ENCODE results near the gene RBFA.
"Not testable (repeated sequence)": the region's sequence is repeated elsewhere in the genome, so short reads cannot be mapped to it uniquely, and the experiment has no call there.

The RBFA gene, protein sequence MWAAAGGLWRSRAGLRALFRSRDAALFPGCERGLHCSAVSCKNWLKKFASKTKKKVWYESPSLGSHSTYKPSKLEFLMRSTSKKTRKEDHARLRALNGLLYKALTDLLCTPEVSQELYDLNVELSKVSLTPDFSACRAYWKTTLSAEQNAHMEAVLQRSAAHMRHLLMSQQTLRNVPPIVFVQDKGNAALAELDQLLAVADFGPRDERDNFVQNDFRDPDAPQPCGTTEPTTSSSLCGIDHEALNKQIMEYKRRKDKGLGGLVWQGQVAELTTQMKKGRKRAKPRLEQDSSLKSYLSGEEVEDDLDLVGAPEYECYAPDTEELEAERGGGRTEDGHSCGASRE

DNA sequence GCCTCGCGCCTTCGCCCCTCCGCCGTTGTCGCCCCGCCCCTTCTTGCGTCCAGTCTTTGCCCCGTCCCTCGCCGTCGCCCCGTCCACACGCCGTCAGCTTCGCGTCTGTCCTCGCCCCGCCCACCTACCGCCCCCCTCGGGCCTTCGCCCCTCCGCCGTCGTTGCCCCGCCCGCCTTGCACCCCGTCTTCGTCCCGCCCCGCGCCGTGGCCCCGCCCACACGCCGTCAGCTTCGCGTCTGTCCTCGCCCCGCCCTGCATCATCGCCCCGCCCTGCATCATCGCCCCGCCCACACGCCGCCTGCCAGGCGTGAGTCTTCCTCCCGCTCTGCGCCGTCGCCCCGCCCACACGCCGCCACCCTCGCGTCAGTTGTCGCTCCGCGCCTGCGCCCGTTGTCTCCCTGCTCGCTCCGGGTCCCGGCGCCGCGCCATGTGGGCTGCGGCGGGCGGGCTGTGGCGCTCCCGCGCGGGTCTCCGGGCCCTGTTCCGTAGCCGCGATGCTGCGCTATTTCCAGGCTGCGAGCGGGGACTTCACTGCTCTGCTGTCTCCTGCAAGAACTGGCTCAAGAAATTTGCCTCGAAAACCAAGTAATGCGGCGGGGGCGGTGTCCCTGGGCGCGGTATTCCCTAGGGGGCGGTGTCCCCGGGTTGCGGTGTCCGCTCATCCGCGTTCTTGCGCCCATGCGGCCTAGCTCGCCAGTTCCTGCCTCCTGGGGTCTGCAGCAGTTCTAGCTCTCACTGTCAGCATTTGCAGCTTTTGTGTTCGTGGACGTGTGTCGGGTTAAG, at the start of gene RBFA:
Gene RBFA (plus strand): TSS at position 367 of the 784 bp plus-strand sequence. CDS start 62 bp downstream, at position 429.
- DNase-seq: peak; percentile 100

DNA sequence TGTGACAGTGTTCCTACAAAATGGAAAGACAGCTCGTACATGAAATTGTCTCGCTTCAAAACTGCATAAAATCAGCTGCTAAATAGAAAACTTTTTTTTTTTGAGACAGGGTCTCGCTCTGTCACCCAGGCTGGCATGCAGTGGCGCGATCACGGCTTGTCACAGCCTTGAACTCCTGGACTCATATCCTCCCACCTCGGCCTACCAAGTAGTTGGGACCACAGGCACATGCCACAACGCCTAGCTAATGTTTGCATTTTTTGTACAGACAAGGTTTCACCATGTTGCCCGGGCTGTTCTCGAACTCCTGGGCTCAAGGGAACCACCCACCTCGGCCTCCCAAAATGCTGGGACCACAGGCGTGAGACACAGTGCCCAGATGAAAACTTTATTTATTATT, 49.1 kb upstream of the RBFA start:
- no peak for DNase-seq

DNA sequence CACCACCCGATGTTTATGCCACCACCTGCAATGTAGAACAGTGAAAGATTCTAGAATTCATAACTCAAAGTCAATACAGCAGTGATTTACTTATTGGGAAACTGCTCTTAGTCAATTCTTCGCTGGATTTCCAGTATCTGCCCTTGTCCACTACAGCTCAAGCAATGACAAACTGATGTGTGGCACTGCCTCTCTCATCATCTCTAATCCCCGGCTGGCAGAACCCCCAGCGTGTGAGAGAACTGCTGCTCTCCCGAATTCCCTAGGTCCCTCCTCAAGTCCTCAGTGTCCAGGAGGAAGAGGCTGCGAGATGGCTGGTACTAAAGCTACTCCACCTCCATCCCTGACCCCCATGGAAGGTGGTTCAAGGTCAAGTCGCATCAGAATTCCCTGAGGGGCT, 47.5 kb upstream of the RBFA start:
- DNase-seq: no peak

DNA sequence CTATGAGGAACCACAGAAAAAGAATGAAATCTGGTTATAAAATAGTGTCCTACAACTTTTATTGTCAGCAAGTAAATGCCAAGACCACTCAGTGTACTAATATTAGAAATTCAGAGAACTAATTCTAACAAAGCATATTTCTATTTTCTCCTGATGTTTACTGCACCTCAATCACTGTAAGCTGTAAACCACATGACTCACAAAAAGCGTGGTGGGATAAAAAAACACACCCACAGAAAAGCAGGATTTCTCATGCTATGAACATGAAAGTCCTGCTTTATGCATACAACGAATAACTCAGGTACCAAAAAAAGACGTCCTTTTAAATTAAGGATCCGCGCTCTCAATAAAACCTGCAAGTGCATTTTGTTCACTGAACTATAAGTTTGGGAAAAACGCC, 46.7 kb upstream of the RBFA start:
- no peak for DNase-seq

DNA sequence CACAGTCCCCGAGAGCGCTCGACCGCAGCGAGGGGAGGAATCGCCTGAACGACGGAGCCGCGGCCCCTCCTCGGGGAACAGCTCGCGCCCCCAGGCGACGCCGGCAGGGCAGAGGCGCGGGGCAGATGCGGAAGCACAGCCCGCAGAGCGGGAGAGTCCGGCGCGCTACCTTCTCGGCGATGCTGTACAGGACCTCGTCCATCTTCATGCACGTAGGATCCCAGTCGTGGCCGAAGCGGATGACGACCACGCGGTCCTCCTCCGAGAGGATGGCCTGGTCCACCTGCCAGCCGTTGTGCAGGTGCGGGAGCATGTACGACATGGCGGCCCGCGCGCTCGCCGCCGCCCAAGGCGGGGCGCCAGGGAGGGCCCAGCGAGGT, 46.2 kb upstream of the RBFA start:
- DNase-seq: peak; percentile 73 to 78

DNA sequence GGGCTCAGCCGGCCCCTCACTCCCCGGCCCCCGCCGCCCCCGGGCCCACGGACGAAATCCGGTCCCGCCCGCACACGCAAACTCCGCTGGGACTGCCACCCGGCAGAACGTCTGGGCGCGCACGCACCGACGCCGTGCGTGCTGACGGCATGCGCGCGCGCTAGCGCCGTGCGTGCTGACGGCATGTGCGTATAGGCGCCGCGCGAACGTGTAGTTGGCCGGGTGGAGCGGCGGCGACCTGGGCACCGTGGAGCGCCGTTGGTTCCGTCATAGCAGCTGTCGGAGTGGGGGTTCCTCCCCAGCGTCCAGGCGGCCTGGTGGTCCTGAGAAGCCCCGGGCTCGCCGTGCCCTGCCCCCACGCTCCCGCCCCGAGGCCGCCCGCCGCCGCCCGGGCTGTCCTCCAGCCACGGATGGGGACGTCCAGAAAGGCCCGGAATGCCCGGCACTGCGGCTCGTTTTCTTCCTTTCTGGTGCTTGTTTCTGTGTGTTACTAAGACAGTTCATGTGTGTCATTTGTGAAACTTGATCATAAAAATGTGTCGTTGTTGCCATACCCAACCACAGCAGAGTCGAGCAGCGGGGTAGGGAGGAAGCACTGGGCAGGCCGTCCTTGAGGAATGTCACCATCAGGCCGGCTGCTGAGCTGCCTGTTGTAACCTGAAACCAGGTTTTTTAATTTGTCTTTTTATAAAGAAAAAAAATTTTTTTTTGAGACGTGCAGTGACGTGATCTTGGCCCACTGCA, 45.6 kb upstream of the RBFA start, which contains the start of gene TXNL4A:
Gene TXNL4A (minus strand): TSS at position 113 of the 744 bp plus-strand sequence. CDS start 171 bp downstream, outside the sequence.
- peak; percentile 86 to 90 for DNase-seq

DNA sequence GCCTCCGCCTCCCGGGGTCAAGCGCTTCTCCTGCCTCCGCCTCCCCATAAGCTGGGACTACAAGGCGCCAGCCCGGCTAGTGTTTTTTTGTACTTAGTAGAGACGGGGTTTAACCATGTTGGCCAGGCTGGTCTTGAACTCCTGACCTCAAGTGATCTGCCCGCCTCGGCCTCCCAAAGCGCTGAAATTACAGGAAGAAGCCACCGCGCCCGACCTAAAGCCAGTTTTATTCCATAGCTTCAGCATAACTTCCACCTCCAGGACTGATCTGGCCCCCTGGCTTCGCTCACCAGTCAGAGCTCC, 45.1 kb upstream of the RBFA start:
- DNase-seq: peak in 1 of 2 experiments; percentile 25

DNA sequence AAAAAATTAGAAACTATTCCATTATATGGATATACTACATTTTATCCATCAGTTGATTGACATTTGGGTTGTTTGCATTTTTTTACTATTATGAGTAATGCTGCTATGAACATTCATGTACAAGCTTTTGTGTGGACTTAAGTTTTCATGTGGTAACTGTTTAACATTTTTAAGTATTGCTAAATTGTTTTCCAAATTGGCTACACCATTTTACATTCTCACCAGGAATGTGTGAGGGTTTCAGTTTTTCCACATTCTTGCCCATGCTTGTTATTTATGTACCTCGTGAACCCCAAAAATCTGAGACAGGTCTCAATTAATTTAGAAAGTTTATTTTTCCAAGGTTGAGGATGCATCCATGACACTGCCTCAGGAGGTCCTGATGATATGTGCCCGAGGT, 42.7 kb upstream of the RBFA start:
- DNase-seq: no peak

DNA sequence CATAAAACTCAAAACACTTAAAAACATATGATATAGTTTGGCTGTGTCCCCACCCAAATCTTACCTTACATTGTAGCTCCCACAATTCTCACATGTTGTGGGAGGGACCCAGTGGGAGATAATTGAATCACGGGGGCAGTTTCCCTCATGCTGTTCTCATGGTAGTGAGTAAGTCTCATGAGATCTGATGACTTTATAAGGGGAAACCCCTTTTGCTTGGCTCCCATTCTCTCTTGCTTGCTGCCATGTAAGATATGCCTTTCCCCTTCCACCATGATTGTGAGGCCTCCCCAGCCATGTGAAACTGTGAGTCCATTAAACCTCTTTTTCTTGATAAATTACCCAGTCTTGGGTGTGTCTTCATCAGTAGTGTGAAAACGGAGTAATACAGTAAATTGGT, 34.5 kb upstream of the RBFA start:
- DNase-seq: not testable (repeated sequence)

DNA sequence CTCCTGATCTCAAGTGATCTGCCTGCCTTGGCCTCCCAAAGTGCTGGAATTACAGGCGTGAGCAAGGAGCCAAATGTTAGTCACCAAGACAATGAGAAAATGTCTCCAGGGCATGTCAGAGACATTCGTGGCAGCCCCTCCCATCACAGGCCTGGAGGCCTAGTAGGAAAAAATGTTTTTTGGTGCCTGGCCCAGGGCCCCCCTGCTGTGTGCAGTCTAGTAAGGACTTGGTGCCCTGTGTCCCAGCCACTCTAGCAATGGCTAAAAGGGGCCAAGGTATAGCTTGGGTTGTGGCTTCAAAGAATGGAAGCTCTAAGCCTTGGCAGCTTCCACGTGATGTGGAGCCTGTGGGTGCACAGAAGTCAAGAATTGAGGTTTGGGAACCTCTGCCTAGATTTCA, 33.4 kb upstream of the RBFA start:
- no peak for DNase-seq

DNA sequence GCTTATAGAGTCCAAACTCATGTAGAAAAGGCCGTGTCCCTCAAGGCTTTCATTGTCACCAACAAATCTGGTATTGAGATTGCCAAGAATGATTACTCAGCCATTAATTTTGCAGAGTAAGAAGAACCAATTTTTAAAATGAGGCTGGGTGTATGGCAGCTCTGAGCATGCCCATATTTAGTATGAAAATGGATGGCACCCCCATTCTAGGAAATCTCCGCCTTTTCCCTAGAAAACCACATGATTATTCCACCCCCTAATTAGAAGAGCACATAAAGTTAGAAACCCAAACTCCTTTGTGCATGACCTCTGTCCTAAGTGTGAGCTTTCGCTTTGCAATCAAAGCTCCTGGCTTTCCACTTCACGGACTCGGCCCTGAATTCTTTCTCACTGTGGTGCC, 31.8 kb upstream of the RBFA start:
- no peak for DNase-seq

DNA sequence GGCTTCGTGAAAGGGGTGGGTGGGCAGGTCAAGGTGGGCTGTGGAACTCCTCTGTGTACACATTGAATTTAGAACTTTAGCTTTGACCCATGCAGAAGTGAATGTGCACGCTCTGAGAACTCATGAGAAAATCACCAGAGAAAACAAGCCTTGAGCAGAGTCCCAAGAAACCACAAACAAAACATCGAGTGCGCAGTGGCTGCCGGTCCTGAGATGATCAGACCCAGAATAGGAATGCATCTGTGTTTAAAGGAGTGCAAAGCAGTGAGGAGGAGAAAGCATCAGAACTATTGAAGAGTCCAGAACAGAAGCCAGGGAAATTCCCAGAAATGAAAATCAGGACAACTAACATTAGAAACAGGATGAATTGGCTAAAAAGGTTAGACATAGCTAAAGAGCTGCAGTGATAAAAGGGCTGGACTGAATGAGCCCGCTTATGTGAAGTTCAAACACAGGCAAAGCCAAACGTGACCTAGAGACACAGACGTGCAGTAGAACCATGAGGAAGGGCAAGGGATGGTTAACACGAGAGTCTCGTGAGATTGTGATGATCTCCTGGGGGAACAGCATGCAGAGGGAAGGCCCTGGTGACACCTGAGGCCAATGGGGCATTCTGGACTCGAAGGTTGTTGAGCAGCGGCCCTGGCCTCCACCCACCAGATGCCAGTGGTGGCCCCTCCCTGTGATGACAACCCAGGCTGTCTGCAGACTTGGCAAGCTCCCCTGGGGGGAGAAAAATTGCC, 29.5 kb upstream of the RBFA start:
- no peak for DNase-seq

DNA sequence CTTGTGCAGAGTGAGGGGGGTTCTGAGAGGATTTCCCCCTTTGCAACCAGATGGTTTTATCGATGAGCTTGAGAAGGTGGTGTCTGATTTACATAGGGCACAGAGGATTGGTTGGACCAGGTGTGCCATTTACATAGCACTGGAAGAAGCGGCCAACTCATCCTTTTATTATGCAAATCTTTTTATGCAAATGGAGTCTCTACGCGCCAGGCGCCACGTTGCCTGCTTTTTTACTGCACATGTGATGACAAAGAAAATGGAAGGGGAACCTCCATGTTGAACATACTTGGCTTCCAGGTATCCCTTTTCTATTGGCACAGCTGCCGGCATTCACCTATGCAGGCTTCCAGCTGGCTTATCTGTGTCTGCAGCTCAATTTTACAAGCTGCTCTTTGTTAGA, 27.5 kb upstream of the RBFA start:
- DNase-seq: no peak

DNA sequence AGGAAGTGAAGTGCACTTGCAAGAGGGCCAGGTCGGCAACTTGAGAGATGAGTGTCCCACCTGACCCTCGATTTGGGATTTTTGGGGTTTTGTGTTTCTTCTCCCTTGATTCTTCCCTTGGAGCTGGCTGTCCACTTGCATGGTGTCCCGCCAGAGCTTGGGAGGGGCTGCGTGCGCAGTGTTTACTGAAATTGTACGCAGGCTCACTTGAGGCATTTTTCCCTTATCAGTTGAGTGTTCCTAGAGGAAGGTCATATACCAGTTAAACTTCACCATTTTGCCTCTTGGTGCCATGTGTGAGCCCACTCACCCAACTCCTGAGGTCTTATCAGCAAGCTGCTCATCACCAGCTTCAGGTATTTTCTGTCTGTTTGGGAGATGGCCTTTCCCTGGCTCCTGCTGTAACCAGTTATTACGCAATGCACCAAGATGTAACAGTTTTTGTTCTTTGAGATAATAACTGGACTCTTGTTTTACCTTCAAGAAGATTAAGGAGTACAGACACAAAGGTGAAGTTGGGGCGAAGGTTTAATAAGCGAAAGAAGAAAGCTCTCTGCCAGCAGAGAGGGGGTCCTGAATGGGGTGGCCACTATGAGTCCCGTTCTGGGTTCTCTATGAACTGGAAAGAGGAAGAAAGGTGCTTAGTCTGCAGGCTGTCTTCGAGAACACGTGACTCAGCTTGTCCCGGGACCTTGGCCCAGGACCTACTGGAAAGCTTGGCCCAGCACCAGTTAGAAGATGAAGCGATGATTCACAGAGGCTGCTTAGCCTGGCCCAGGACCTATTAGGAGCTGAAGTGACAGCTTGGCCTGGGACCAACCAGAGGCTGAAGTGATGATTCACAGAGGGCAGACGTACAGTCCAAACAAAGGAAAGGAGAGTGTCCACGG, 24.3 kb upstream of the RBFA start:
- DNase-seq: no peak

DNA sequence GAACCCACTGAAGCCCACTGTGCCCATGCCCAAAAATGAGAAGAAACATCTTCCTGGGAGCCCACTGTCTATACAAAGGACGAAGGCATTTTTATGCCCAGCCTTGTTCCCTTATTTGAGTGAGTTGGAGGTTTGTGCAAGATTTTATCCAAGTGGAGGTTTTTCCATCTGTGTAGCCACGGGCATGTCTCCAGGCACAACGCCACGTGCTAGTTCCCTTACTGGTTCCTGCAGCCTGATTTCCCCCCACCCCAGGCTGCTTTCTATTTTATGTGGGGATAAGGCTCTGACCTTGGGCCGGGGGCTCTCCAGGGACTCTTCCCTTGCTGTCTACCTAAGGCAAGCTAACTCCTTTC, 23.7 kb upstream of the RBFA start:
- no peak for DNase-seq

DNA sequence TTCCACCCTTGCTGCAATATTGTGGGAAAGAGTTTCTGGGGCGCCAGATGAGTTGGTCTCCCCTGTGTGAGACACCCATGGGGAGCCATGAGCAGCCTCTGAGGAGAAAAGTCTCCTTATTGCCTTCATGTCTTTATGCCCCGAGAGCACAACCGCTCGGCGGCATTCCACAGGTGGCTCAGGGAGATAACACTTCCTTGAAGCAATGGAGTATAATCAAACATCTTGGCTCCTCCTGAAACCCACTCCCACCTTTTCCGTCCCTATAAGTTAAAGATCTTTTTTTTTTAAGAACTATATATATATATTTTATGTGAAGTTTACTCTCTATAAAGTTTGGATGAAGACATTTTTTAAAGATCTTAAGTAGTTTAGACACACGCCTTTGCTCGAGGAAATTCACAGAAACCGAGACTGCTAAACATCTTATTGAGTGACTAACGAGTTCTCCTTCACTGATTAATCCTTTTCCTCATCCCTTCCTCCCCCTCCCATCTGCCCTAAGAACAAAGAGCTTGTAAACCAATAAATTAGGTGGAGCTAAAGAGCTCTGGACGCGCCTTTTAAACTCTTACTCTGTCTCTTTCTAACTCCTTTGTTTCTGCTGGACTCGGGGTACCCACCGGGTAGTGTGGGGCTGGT, 22.6 kb upstream of the RBFA start:
- not testable (repeated sequence) for DNase-seq

DNA sequence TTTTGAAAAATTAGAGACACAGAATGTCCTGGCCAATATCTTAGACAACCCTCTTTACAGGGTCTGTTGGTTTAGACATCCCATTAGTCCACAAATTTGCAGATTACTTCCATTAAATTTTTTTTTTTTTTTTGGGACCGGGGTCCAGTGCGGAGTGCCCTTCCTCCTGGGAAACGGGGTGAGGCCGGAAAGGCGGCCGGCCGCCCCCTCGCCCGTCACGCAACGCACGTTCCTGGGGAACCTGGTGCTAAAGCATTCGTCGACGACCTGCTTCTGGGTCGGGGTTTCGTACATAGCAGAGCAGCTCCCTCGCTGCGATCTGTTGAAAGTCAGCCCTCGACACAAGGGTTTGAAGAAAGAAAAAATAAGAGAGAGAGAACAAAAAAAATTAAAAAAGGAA, 21.5 kb upstream of the RBFA start:
- DNase-seq: no peak

DNA sequence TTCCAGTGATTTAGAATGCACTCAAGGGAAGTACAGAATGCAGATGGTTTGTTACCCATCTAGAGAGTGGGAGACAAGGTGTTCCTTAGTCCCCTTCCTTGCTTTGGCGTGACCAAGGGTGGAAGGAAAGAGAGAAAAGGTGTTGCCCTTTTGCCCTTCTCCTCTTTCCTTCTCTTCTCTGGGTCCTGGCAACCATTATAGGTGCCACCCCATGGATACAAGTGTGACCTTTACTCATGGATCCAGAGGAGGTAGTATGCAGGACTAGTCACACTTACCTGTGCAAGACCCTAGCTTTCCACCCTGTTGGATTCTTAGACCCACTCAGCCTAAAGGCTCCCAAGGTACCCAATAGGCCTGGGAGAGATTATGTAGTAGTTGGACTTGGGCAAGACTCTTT, 11.6 kb upstream of the RBFA start:
- no peak for DNase-seq

DNA sequence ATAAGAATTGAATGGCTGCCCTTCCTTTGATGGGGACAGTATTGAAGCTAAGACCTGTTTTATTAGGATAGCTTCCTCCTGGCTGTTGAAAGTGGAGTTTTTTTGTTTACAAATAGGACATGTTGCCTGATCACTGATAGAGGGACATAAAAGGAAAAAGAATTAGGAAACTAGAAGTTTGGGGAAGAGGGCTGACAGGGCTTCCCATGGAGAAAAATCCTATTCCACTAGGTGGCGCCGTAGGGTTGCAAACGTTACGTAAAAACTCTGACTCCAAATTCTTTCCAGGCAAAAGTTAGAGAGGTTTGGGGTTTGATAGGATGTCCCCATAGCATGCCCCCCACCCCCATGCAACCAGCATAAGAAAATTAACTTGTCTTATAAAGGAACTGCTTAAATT, 11.1 kb upstream of the RBFA start:
- peak; percentile 35 to 39 for DNase-seq

DNA sequence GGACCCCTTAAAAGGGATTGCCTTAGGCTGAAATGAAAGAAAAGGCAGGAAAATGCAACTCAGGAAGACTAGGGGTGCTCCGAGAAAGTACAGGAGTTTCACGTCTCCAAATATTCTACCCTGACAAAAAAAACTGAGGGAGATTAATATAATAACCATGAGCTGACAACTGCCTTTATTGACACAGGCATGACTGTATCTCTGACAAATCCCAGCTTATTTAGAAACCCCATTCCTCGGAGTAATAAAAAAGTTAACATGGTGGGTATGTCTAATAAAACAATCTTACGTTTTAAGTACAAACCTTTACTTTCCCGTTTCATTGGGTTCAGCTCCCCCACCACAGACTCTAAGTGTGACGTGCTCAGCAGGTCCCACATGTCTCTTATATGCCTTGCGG, 7.9 kb upstream of the RBFA start:
- no peak for DNase-seq

DNA sequence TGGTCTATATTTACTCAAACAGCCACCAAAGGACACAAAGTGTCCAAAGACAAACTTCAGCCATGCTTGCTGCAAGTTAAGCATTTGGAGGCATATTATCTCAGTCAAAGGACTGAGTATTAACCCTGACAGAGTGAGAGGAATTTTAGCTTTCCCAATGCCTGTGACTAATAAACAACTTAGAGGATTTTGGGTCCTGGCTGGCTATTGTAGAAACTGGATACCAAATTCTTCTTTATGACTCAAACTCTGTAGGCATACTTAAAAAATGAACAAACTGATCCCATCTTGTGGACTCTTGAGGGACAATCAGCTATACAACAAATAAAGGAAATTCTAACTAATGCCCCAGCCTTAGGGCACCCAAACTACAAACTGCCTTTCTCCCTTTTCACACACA, 6.5 kb upstream of the RBFA start:
- not testable (repeated sequence) for DNase-seq

DNA sequence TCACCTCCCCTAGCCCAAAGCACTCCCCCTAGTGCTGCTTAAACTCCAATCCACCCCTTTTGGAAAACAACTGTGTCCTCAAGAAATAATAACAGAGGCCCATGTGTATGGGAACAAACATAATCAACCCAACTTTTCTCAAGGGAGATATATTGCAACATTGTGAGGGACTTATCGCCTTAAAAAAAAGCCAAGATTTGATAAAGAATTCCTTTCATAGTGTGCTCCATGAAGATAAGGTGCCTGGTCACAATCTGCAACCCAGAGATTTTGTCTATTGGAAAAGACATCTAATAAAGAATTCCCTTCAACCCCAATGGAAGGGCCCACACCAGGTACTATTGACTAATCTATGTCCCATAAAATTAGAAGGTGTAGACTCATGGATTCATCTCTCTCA, 4.5 kb upstream of the RBFA start:
- DNase-seq: no peak
